GM13976 (cell line): Measurements from ENCODE around the gene USHBP1.

Source experiments
- DNase-seq: peaks from one replicate; pipeline ENCODE4 v3.0.0; 2012; ENCODE audit warnings: low spot score
- in situ Hi-C: fragments of 300-500 bp; cut with MboI; formaldehyde crosslinking; loops from one replicate; pipeline ENCODE4 v1.12.0; 2022; ENCODE audit warnings: low sequenced_read_pairs, mixed read lengths, inconsistent platforms; ENCODE audit not compliant: unreplicated experiment
- TF ChIP-seq, protein P1 (sequence below): IDR thresholded peaks from 2 replicates; pipeline ENCODE4 v1.5.1; 2012; ENCODE audit warnings: borderline replicate concordance, mild to moderate bottlenecking; ENCODE audit not compliant: insufficient read depth; ENCODE audit errors: extremely low read depth, missing control alignments, control extremely low read depth

USHBP1 gene

DNA sequence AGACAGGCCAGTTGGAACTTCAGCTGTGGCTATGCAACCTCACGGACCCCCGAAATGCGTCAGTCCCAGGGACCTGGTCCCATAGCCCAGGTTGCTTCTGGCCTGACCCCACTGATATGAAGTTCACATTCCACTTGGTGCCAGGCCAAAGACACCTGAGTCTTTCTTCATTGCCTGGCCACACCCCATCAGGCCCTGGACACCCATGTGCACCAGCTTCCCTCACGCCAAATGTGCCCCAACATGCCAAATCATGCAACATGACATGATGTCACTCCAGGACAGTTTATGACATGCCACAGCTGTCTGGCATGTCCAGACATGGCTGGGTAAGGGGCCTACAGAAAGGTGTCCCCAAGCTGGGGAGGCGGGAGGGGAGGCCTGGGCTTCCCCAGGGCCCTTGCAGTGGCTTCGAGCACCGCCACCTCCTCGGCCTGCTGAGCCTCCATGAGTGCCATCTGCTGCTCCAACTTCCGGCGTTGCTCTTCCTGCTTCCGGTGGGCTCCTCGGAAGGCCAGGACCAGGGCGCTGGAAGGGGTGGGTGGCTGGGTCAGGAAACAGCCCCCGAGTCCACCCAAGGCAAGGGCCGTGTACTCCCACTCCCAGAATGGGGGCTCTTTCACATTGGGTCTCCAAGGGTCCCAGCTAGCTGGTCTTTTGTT lies 14.5 kb downstream of the USHBP1 start:
- TF ChIP-seq, protein P1, sequence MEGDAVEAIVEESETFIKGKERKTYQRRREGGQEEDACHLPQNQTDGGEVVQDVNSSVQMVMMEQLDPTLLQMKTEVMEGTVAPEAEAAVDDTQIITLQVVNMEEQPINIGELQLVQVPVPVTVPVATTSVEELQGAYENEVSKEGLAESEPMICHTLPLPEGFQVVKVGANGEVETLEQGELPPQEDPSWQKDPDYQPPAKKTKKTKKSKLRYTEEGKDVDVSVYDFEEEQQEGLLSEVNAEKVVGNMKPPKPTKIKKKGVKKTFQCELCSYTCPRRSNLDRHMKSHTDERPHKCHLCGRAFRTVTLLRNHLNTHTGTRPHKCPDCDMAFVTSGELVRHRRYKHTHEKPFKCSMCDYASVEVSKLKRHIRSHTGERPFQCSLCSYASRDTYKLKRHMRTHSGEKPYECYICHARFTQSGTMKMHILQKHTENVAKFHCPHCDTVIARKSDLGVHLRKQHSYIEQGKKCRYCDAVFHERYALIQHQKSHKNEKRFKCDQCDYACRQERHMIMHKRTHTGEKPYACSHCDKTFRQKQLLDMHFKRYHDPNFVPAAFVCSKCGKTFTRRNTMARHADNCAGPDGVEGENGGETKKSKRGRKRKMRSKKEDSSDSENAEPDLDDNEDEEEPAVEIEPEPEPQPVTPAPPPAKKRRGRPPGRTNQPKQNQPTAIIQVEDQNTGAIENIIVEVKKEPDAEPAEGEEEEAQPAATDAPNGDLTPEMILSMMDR: no peak
- in situ Hi-C loops: loop anchor here (25.0 kb wide), 1 partner anchor 188 kb away; no protein-coding TSS in a partner anchor

DNA sequence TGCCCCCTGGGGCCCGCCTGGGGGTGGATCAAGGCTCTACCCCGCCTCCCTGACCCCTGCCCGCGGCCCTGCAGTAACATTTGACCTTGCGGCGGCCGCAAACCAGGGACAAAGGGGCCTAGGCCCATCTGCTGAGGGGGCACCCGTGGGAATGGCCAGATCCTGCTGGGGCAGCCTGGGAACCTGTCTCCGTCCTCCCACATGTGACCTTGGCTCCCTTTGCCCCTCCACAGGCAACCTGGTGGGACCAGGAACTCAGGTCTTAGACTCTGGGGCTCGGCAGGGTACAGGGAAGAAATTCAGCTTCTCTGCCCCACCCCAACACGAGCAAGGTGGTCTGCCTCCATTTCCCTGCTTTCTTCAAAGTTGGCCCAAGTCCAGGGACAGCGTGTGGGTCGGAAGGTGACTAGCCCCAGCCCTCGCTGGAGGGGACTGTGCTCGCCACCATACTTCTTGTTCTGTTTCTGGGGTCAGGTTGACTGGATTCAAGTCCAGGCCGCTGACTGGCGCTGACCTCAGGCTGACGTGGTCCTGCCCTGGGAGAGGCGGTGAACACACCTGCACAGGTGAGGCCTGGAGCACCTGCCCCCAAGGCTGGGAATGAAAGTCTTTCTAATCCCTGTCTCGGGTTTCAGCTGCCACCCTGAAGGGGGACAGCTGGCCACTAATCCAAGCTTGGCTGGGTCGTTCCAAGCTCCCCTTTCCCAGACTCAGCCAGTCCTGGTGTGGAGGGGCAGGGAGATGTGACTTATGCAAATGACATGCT lies 16.4 kb downstream of the USHBP1 start:
- TF ChIP-seq, protein P1: no peak
- in situ Hi-C loops: loop anchor here (25.0 kb wide), 1 partner anchor 186 kb away; no protein-coding TSS in a partner anchor
- DNase-seq: no peak

More for the DNA sequence above, 14.5 kb downstream of the USHBP1 start:
- DNase-seq: no peak

- DNase-seq: no peak
- in situ Hi-C loops: loop anchor here (25.0 kb wide), 1 partner anchor 185 kb away; no protein-coding TSS in a partner anchor
- TF ChIP-seq, protein P1: no peak
Measured at GRCh38 chr19:17246681-17247425, 17.7 kb downstream of the USHBP1 start.

DNA sequence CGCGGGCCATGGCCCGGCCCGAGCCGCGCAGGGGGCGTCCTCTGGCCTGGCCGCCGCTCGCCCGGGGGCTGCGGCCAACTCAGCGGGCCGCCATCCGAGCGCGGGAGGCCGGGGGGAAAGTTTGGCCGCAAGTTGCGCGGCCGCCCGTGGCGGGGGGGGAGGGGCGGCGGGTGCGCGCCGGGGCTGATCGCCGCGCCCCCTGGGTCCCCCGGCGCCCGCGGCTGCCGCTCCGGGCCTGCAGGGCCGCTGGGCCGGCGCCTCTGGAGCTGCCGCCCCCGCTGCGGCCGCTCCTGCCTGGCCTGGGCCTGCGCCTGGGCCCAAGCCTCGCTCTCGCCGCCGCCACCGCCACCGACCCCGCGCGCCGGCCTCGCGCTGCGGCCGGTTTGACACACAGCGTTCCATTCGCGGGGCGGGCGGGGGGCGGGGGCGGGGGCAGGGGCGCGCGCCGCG lies 19.0 kb downstream of the USHBP1 start, which contains the start of gene NR2F6:
NR2F6 (minus strand) TSS at position 385 of the 450 bp plus-strand sequence. CDS start 699 bp downstream, outside the sequence.
- TF ChIP-seq, protein P1: no peak
- no peak for DNase-seq
- in situ Hi-C loops: loop anchor here (25.0 kb wide), 1 partner anchor 183 kb away; no protein-coding TSS in a partner anchor

DNA sequence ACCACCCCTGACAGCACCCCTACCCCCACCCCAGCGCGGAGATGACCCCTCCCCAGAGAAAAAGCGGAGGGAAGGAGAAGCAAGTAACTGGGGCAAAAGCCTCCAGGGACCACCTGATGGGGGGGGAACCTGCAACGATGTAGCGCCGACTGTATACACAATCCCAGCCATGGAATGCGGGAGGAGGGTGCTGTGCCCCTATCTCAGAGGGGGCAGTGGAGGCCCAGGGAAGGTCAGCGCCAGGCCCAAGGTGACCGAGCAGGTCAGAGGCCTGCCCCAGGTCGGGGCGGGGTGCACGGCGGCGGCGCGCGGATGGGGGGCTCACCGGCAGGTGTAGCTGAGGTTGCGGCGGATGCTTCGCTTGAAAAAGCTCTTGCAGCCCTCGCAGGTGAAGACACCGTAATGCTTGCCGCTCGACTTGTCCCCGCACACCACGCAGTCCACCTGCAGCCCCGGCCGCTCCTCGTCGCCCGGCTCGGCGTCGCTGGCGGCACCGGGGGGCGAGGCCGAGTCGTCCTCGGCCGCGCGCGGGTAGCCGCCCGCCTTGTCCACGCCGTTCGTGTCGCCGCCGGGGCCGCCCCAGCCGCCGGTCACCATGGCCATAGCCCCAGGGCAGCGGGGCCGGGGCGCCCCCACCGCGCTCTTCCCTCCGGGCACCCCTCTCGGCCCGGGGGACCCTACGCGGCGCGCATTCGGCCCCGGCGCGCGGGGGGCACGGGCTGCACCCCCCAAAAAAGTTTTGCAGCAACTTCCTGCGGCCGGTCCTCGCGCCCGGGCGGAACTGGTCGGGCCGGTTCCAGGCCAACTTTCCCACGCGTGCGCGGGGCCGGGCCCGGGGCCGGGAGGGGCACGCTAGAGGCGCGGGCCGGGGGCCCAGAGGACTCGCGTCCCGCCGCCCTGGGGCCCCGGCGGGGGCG lies 19.7 kb downstream of the USHBP1 start:
- TF ChIP-seq, protein P1: no peak
- no peak for DNase-seq
- in situ Hi-C loops: loop anchor here (25.0 kb wide), 1 partner anchor 183 kb away; no protein-coding TSS in a partner anchor
